Measurements from ENCODE around the gene MTHFR.

The MTHFR gene

DNA sequence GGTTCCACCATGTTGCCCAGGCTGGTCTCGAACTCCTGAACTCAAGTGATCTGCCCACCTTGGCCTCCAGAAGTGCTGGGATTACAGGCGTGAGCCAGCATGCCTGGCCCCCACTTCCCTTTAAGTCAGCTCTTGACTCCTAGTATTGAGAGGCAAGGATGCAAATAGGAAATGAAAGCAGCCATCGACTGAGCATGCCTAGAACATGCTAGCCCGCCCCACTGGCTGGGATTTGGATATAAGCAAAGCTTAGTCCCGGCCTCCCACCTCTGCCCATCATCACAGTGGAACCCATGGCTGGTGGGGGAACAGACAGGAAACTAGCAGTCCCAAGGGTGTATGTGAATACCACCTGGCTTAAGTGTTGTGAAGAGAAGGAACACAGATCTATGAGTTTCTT, 33.3 kb downstream of the MTHFR start:
- no peak for DNase-seq (ENCODE audit: low read depth in 1 of 2, low spot score in 1 of 2)
- Histone ChIP-seq H3K4me3 (replicated peaks; ENCODE audit: insufficient read depth, low read length) (no peak overlapping the region), H3K27me3 (ENCODE audit: insufficient read depth, poor library complexity, severe bottlenecking) (no peaks in the 10 kb centered on the region), H3K27ac (replicated peaks) (no peak overlapping the region)
- TF ChIP-seq SPI1 (IDR thresholded peaks at IDR 0.05; ENCODE audit: borderline replicate concordance, low read depth) (no peak), GABPA (IDR thresholded peaks at IDR 0.05; ENCODE audit: low read depth) (no peak), POLR2AphosphoS5 (IDR thresholded peaks at IDR 0.05; ENCODE audit: low read depth) (no peak), REST (IDR thresholded peaks at IDR 0.05; ENCODE audit: insufficient replicate concordance, low read depth) (no peak), CTCF (IDR thresholded peaks at IDR 0.05; ENCODE audit: insufficient read depth, low read length) (no peak)

DNA sequence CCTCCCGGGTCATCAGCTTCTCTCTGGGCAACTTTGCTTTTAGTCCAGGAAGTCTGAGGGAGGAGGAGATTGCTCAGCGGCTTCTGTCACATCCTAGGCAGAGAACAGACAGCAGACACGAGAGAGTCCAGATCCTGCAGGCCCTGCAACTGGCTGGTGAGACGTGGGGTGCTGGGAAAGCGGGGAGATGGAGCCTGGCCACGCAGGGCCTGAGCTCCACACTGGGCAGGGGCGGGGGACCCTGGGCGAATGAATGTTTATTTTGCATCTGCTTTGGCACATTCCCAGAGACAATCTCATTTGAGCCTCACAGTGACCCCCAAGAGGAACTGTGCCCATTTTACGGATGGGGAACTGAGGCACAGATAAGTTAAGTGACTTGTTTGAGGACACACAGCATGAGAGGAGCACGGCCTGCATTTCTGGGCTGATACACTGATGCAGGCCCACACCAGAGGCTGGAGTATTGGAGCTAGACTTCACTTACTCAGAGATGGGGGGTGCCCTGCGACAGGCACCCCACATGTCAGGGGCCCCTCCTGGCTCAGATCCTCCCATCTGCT, 34.2 kb downstream of the MTHFR start:
- DNase-seq (ENCODE audit: low read depth in 1 of 2, low spot score in 1 of 2), result no peak
- Histone ChIP-seq H3K4me3 (replicated peaks; ENCODE audit: insufficient read depth, low read length) (no peak overlapping the region), H3K27me3 (ENCODE audit: insufficient read depth, poor library complexity, severe bottlenecking) (no peaks in the 10 kb centered on the region), H3K27ac (replicated peaks) (no peak overlapping the region)
- TF ChIP-seq REST (IDR thresholded peaks at IDR 0.05; ENCODE audit: insufficient replicate concordance, low read depth), result no peak
- TF ChIP-seq SPI1 (IDR thresholded peaks at IDR 0.05; ENCODE audit: borderline replicate concordance, low read depth), result no peak
- TF ChIP-seq POLR2AphosphoS5 (IDR thresholded peaks at IDR 0.05; ENCODE audit: low read depth), result no peak
- TF ChIP-seq CTCF (IDR thresholded peaks at IDR 0.05; ENCODE audit: insufficient read depth, low read length), result no peak
- TF ChIP-seq GABPA (IDR thresholded peaks at IDR 0.05; ENCODE audit: low read depth), result no peak

GRCh38 chr1:11770011-11770410, 35.8 kb downstream of the MTHFR start:
- H3K27me3 ChIP-seq (ENCODE audit: insufficient read depth, poor library complexity, severe bottlenecking), result no peaks in the 10 kb centered on the region
- no peak overlapping the region for H3K4me3 ChIP-seq (replicated peaks; ENCODE audit: insufficient read depth, low read length)
- TF ChIP-seq REST (IDR thresholded peaks at IDR 0.05; ENCODE audit: insufficient replicate concordance, low read depth) (no peak), CTCF (IDR thresholded peaks at IDR 0.05; ENCODE audit: insufficient read depth, low read length) (no peak), GABPA (IDR thresholded peaks at IDR 0.05; ENCODE audit: low read depth) (no peak), SPI1 (IDR thresholded peaks at IDR 0.05; ENCODE audit: borderline replicate concordance, low read depth) (no peak), POLR2AphosphoS5 (IDR thresholded peaks at IDR 0.05; ENCODE audit: low read depth) (no peak)
- no peak overlapping the region for H3K27ac ChIP-seq (replicated peaks)
- DNase-seq (ENCODE audit: low read depth in 1 of 2, low spot score in 1 of 2), result no peak

All from HL-60 (cell line).